ENCODE results near the gene ZDHHC13. TPM values are rescaled to one million over a fixed set of nuclear protein-coding genes. Genes with fewer than 3 reads are reported as not detected.
A peak's percentile ranks its signal among the peaks of the same experiment; 100 is the strongest.

The ZDHHC13 gene
- total and polyA plus RNA-seq, 7 donors = 0.70 to 2.6 (median 1.4) TPM

DNA sequence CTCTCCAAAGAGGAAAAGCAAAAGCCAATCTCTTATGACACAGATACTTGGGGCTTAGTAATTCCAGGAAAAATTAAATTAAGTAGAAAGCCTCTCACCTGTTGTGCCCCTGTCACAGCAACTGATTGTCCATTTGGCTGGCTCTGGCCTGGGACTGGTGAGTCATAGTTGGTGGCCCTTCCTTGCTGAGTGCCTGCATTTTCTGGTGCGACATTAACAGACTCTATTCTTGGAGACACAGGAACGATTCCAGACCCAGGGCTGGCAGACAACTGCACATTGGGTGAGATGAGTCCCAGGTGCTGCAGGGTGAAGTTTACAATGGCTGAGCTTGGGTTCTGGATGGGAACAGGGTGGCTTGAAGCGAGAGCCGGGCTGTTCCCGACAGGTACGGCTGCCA lies 108.2 kb downstream of the ZDHHC13 start:
- H3K36me3 ChIP-seq (ENCODE audit: insufficient read depth in 1 of 2, low read depth in 1 of 2) = no peaks in the 10 kb centered on the region
- peak overlapping the region; percentile 79 for H3K27ac ChIP-seq
- H3K27me3 ChIP-seq (ENCODE audit: insufficient read depth in 3 of 3, low read length in 2 of 3) = no peaks in the 10 kb centered on the region
- no peaks in the 10 kb centered on the region for H3K9me3 ChIP-seq
- no peak overlapping the region for H3K4me3 ChIP-seq
- TF ChIP-seq, protein P1, sequence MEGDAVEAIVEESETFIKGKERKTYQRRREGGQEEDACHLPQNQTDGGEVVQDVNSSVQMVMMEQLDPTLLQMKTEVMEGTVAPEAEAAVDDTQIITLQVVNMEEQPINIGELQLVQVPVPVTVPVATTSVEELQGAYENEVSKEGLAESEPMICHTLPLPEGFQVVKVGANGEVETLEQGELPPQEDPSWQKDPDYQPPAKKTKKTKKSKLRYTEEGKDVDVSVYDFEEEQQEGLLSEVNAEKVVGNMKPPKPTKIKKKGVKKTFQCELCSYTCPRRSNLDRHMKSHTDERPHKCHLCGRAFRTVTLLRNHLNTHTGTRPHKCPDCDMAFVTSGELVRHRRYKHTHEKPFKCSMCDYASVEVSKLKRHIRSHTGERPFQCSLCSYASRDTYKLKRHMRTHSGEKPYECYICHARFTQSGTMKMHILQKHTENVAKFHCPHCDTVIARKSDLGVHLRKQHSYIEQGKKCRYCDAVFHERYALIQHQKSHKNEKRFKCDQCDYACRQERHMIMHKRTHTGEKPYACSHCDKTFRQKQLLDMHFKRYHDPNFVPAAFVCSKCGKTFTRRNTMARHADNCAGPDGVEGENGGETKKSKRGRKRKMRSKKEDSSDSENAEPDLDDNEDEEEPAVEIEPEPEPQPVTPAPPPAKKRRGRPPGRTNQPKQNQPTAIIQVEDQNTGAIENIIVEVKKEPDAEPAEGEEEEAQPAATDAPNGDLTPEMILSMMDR (IDR thresholded peaks at IDR 0.05) = no peak
- WGBS, 3 donors = 29 to 49% (median 44%) methylated on average over 6 of the region's 6 CpGs
- intact Hi-C loops (cut with DNase I) = no loop called here
- ATAC-seq (peak; percentile 91 to 97 (median 96)), DNase-seq (peak; percentile 51 to 82)
- H3K4me1 ChIP-seq = peaks cover 28% of the 10 kb centered on the region

DNA sequence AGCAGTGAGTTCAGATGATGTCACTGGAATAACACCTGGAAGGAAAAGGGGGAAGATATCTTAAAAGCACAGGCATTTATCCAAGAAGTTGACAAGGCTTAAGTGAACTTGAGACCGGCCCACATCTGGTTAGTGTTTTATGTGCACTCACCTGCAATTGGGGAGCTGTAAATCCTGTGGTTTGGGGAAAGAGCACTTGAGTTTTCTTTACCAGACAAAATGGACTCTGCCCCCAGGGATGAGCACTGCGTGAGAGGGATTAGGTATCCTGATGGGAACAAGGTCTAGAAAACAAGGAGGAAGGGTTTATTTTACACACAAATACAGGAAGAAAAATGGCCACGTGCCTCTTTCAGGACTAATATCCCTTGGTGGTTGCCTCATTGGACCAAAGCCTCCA lies 108.6 kb downstream of the ZDHHC13 start:
- Histone ChIP-seq H3K27ac (peak overlapping the region; percentile 79), H3K9me3 (no peaks in the 10 kb centered on the region), H3K27me3 (ENCODE audit: insufficient read depth in 3 of 3, low read length in 2 of 3) (no peaks in the 10 kb centered on the region), H3K36me3 (ENCODE audit: insufficient read depth in 1 of 2, low read depth in 1 of 2) (no peaks in the 10 kb centered on the region), H3K4me3 (no peak overlapping the region), H3K4me1 (peaks cover 26% of the 10 kb centered on the region)
- ATAC-seq (peak in 2 of 4 donors; percentile 10 to 20), DNase-seq (no peak)
- TF ChIP-seq, protein P1 (IDR thresholded peaks at IDR 0.05) = no peak
- intact Hi-C loops (cut with DNase I) = no loop called here
- 67 to 69% (median 68%) methylated on average over 3 of the region's 3 CpGs for WGBS, 3 donors

Other genes with a start within 250 kb of the ZDHHC13 start
- not detected for gene MRGPRX1, start 177.8 kb upstream of the ZDHHC13 start, total RNA-seq
- not detected for gene MRGPRX1, start 177.8 kb upstream of the ZDHHC13 start, polyA plus RNA-seq
- gene MRGPRX2, start 56.5 kb upstream of the ZDHHC13 start, total RNA-seq = not detected
- gene MRGPRX2, start 56.5 kb upstream of the ZDHHC13 start, polyA plus RNA-seq = under 1 TPM in 1 of 3 donors, not detected in 2; 0.01 TPM
- 1,000 to 10,000 TPM in 2 of 4 donors, 100 to 1,000 TPM in 2; 316 to 1,082 (median 863) TPM for gene CSRP3, start 84.8 kb downstream of the ZDHHC13 start, total RNA-seq
- 100 to 1,000 TPM in 2 of 3 donors, 10 to 100 TPM in 1; 35.9 to 856 (median 122) TPM for gene CSRP3, start 84.8 kb downstream of the ZDHHC13 start, polyA plus RNA-seq
- gene E2F8, start 123.8 kb downstream of the ZDHHC13 start, total RNA-seq = 10 to 100 TPM in 1 of 4 donors, 1 to 10 TPM in 3; 1.4 to 11.6 (median 3.9) TPM
- gene E2F8, start 123.8 kb downstream of the ZDHHC13 start, polyA plus RNA-seq = 1 to 10 TPM in 2 of 3 donors, under 1 TPM in 1; 1.00 to 1.5 (median 1.2) TPM